HG03095 (cell line): ENCODE data around the gene EDN2.

Experiments used
- ATAC-seq: cut with Tn5 transposase; IDR thresholded peaks from one replicate; pipeline ENCODE4 v1.9.1; 2021; ENCODE audit warnings: moderate library complexity; ENCODE audit not compliant: unreplicated experiment

Gene EDN2

GRCh38 chr1:41484402-41485241, at the start of gene EDN2:
Gene EDN2 (minus strand): TSS chr1:41484683. CDS start chr1:41484601, 82 bp downstream.
- ATAC-seq, result no peak

GRCh38 chr1:41533731-41534080, 49.2 kb upstream of the EDN2 start:
- no peak for ATAC-seq

GRCh38 chr1:41533016-41533730, 48.7 kb upstream of the EDN2 start:
- ATAC-seq, result no peak

GRCh38 chr1:41532206-41532975, 47.9 kb upstream of the EDN2 start:
- no peak for ATAC-seq

- no peak for ATAC-seq
These were observed 45.9 kb upstream of the EDN2 start for GRCh38 chr1:41530411-41530810.

DNA sequence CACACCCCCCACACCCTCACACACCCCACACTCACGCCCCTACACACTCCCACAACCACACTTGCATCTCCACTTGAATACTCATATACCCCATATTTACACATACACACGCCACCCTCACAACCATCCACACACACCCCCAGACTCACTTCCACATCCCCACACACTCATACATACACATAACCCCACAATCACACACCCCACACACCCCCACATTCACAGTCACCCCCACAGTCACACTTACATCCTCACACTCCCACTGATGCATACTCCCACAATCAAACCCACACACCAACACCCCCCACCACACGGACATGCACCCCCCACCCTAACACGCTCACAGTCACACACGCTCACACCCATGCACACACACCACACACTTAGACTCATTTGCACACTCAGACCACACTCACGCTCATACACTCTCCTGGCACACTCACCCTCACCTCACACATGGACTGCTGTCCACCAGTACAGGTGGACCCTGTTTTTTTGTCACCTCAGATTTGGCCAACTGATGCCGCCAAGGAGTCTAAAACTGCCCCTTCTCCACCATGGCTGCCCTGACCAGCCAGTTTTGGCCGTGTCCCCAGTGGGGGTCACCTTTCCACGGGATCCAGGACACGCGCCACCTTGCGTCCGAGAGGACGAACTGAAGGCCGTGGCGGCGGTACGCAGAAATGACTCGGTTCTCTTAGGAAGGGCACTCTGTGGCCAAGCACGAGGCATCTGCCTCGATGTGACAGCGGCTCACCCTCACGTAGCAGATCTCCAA, 45.3 kb upstream of the EDN2 start:
- no peak for ATAC-seq

GRCh38 chr1:41528726-41529605, 44.5 kb upstream of the EDN2 start:
- no peak for ATAC-seq

DNA sequence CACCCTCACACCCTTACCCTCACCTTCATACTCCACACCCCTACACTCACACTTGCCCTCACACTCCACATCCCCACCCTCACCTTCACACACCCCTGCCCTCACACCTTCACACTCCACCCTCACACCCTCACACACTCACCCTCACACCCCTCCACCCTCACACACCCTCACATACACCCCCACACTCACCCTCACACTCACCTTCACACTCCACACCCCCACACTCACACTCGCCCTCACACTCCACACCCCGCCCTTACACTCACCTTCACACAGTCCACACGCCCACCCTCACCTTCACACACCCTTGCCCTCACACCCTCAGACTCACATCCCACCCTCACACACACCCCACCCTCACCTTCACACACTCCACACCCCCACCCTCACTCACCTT, 43.6 kb upstream of the EDN2 start:
- ATAC-seq, result no peak

- no peak for ATAC-seq
These were observed 42.6 kb upstream of the EDN2 start for GRCh38 chr1:41526956-41527561.

- no peak for ATAC-seq
These were observed 41.6 kb upstream of the EDN2 start for GRCh38 chr1:41525891-41526587.

- no peak for ATAC-seq
These were observed 40.5 kb upstream of the EDN2 start for GRCh38 chr1:41524676-41525675.

GRCh38 chr1:41523949-41524675, 39.6 kb upstream of the EDN2 start:
- ATAC-seq, result no peak

DNA sequence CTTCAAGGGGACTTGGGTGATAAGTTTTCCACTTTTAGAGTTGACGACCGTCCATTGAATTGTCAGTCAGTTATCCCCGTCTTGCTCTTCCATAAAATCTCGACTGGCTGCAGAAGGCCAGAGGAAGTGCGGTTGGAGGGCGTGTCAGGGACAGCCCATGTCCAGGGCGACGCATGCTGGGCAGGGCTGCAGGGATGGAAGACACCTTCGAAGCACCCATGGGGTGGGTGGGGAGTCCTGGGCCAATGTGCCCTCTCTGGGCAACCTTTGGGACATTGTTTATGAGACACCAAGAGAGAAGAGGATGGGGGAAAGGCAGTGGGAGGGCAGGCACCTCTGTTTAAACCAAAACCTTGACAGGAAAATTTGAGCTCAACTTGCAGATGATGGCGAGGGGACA, 38.6 kb upstream of the EDN2 start:
- ATAC-seq, result no peak

DNA sequence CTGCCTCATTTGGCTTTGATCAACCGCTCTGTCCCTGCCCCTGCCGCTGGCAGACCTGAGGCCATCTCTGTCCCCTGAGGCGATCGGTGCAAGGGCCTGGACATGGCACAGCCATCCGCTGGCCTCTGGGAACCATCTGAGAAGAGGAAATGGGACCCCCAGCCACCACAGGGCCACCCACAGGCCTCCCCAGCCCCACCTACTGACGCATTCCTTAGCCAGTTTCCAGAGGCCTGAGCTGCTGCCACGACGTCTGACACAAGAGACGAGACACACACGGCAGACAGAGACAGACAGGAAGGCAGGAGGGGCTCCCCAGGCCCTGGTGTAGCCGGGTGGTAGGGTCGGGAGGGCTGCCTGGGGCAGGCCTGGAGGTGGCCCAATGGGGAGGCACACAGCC, 37.3 kb upstream of the EDN2 start:
- no peak for ATAC-seq

- ATAC-seq, result no peak
These were observed 36.7 kb upstream of the EDN2 start for GRCh38 chr1:41520951-41521752.

GRCh38 chr1:41519667-41520066, 35.2 kb upstream of the EDN2 start:
- no peak for ATAC-seq
